SK-N-SH treated with all-trans-retinoic acid at 6 μM for 48 hours (cell line): ENCODE data around the gene ARHGAP24.

ENCODE experiments used
- RARB ChIP-seq: fragments of 250-450 bp; sonication (Bioruptor Pico); IDR thresholded peaks from 2 replicates; pipeline ENCODE4 v1.8.0; 2021; ENCODE audit warnings: mild to moderate bottlenecking, moderate library complexity
- TOX ChIP-seq: fragments of 250-450 bp; sonication (Bioruptor Pico); IDR thresholded peaks from 2 replicates; pipeline ENCODE4 v1.8.0; 2021; ENCODE audit warnings: mild to moderate bottlenecking, moderate library complexity, borderline replicate concordance
- ZFP3 ChIP-seq: fragments of 250-450 bp; sonication (Bioruptor Pico); IDR thresholded peaks from 2 replicates; pipeline ENCODE4 v1.5.0; 2020; ENCODE audit warnings: mild to moderate bottlenecking, moderate library complexity
- TF ChIP-seq, protein P1 (sequence below): fragments of 250-450 bp; sonication (Bioruptor Pico); IDR thresholded peaks from 2 replicates; pipeline ENCODE4 v1.8.0; 2020; ENCODE audit warnings: mild to moderate bottlenecking, moderate library complexity, borderline replicate concordance

DNA sequence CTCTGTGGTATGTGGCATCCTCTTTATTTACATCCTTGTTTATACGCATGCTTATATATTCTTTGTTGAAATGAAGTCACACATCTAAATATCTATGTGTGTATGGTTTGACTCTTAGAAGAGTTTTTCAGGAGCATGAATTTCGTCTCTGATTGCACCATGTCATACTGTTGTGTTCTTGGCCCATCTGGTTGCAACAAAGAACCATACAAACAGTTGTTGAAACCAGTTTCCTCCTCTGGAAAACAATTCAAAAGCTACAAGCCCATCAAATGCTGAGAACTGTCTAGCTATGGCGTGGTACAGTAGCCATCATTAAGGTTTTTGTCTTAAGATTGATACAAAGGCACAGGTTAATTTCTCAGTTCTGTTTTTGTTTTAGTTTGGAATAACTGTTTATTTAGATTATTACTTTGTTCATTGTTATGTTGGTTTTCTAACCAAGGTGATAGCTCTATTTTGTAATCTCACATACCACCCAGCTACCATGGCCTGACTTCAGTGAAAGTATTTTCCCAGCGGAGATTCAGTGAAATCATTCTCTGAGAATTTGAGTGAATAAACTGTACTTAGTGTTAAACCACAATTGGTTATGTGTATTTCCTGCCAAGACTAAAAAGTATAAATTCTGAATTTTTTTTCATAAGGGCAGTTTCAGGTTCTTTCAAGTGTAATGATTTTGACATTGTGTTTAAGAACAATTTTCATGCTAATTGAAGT is 91.0 kb downstream of the ARHGAP24 start:
- TF ChIP-seq, protein P1, sequence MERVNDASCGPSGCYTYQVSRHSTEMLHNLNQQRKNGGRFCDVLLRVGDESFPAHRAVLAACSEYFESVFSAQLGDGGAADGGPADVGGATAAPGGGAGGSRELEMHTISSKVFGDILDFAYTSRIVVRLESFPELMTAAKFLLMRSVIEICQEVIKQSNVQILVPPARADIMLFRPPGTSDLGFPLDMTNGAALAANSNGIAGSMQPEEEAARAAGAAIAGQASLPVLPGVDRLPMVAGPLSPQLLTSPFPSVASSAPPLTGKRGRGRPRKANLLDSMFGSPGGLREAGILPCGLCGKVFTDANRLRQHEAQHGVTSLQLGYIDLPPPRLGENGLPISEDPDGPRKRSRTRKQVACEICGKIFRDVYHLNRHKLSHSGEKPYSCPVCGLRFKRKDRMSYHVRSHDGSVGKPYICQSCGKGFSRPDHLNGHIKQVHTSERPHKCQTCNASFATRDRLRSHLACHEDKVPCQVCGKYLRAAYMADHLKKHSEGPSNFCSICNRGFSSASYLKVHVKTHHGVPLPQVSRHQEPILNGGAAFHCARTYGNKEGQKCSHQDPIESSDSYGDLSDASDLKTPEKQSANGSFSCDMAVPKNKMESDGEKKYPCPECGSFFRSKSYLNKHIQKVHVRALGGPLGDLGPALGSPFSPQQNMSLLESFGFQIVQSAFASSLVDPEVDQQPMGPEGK (CRISPR knock-in tag): no peak
- TF ChIP-seq TOX (CRISPR knock-in tag): no peak
- TF ChIP-seq ZFP3: no peak
- TF ChIP-seq RARB (CRISPR knock-in tag): no peak
